HepG2 (cell line): ENCODE data around the gene HNF1B. TPM values are rescaled to one million over a fixed set of nuclear protein-coding genes. Genes with fewer than 3 reads are reported as not detected.

ENCODE experiments used
- ATRX ChIP-seq: sonication (generic); formaldehyde crosslinking; IDR thresholded peaks from 2 replicates; pipeline ENCODE4 v1.4.0; 2020; ENCODE audit warnings: missing genetic modification reagents, borderline replicate concordance
- EZH2 ChIP-seq: conservative IDR thresholded peaks from 2 replicates; pipeline ENCODE4 v1.6.1; 2012; ENCODE audit warnings: mild to moderate bottlenecking, low read depth, low read length, moderate library complexity
- FIP1L1 ChIP-seq: fragments of 200-400 bp; formaldehyde crosslinking; IDR thresholded peaks from 2 replicates; pipeline ENCODE4 v1.6.1; 2018; ENCODE audit warnings: low read depth, mild to moderate bottlenecking, low read length, moderate library complexity, borderline replicate concordance; ENCODE audit not compliant: insufficient read depth
- FOXJ3 ChIP-seq: sonication (generic); formaldehyde crosslinking; IDR thresholded peaks from 2 replicates; pipeline ENCODE4 v1.4.0; 2020; ENCODE audit warnings: missing genetic modification reagents, mild to moderate bottlenecking, borderline replicate concordance
- KAT7 ChIP-seq: IDR thresholded peaks from 2 replicates; pipeline ENCODE4 v1.6.1; 2018; ENCODE audit warnings: borderline replicate concordance, missing compliant biosample characterization
- KLF16 ChIP-seq, 2 experiments: sonication (generic) in 1 of 2; formaldehyde crosslinking in 1 of 2; IDR thresholded peaks; 2 replicates each; pipeline versions ENCODE4 v1.6.1 to v1.8.0; 2016 to 2023; ENCODE audit warnings: missing genetic modification reagents in 2 of 2, missing compliant biosample characterization in 1 of 2
- NONO ChIP-seq, 2 experiments: fragments of 450-650 bp in 1 of 2; sonication (generic) in 1 of 2; formaldehyde crosslinking in 1 of 2; IDR thresholded peaks in 1 of 2; conservative IDR thresholded peaks in 1 of 2; 2 replicates each; pipeline versions ENCODE4 v1.6.1 to v1.8.0; 2017 to 2022; ENCODE audit warnings: mild to moderate bottlenecking in 1 of 2, missing genetic modification reagents in 1 of 2, moderate library complexity in 1 of 2
- NR2F6 ChIP-seq, 2 experiments: IDR thresholded peaks; 2 replicates each; pipeline ENCODE4 v1.6.1; 2016; ENCODE audit warnings: antibody characterized with exemption in 1 of 2, mild to moderate bottlenecking in 1 of 2
- PRDM10 ChIP-seq: sonication (generic); formaldehyde crosslinking; IDR thresholded peaks from 2 replicates; pipeline ENCODE4 v1.4.0; 2020; ENCODE audit warnings: low read depth, missing genetic modification reagents
- RAD51 ChIP-seq: fragments of 450-650 bp; IDR thresholded peaks from 2 replicates; pipeline ENCODE4 v1.6.1; 2016; ENCODE audit warnings: borderline replicate concordance
- SIN3A ChIP-seq: IDR thresholded peaks from 2 replicates; pipeline ENCODE4 v1.6.1; 2011; ENCODE audit warnings: low read depth, mild to moderate bottlenecking, control low read depth, low read length, borderline replicate concordance
- SMYD3 ChIP-seq: sonication (generic); formaldehyde crosslinking; IDR thresholded peaks from 2 replicates; pipeline ENCODE4 v1.8.1; 2023; ENCODE audit warnings: mild to moderate bottlenecking, missing genetic modification reagents
- TBX2 ChIP-seq: sonication (generic); formaldehyde crosslinking; IDR thresholded peaks from 2 replicates; pipeline ENCODE4 v1.5.0; 2020; ENCODE audit warnings: missing genetic modification reagents, mild to moderate bottlenecking, borderline replicate concordance
- TCF7 ChIP-seq: sonication (generic); IDR thresholded peaks from 2 replicates; pipeline ENCODE4 v1.6.1; 2016; ENCODE audit warnings: antibody characterized with exemption, low read depth
- ZBTB26 ChIP-seq: IDR thresholded peaks from 2 replicates; pipeline ENCODE4 v1.6.1; 2016; ENCODE audit warnings: missing compliant biosample characterization, missing genetic modification reagents, borderline replicate concordance
- ZKSCAN8 ChIP-seq: IDR thresholded peaks from 2 replicates; pipeline ENCODE4 v1.6.1; 2016; ENCODE audit warnings: borderline replicate concordance, missing genetic modification reagents, missing compliant biosample characterization
- ZNF263 ChIP-seq: sonication (generic); formaldehyde crosslinking; IDR thresholded peaks from 2 replicates; pipeline ENCODE4 v1.4.0; 2020; ENCODE audit warnings: missing genetic modification reagents
- ZNF350 ChIP-seq: sonication (generic); formaldehyde crosslinking; IDR thresholded peaks from 2 replicates; pipeline ENCODE4 v1.4.0; 2020; ENCODE audit warnings: mild to moderate bottlenecking, low read depth, missing genetic modification reagents, borderline replicate concordance
- ZNF597 ChIP-seq: sonication (generic); formaldehyde crosslinking; IDR thresholded peaks from 2 replicates; pipeline ENCODE4 v1.5.0; 2020; ENCODE audit warnings: missing genetic modification reagents
- ZNF746 ChIP-seq: sonication (generic); formaldehyde crosslinking; IDR thresholded peaks from 2 replicates; pipeline ENCODE4 v1.8.0; 2022; ENCODE audit warnings: mild to moderate bottlenecking, missing genetic modification reagents
- polyA plus RNA-seq, 8 experiments: library from polyadenylated mRNA; depleted of rRNA in 3 of 8; stranded (reverse) in 7 of 8; unstranded in 1 of 8; fragments of >200 nt; fragmentation: Illumina TruSeq in 4 of 8; extraction: Trizol in 4 of 8; gene quantifications; 2 replicates each; pipeline versions ENCODE4 v1.2.1 to v1.2.3, GENCODE V29; 2011 to 2016; ENCODE audit warnings: low read depth in 4 of 8, missing spikeins in 1 of 8, mixed read lengths in 1 of 8; ENCODE audit not compliant: insufficient read depth in 1 of 8
- total RNA-seq, 5 experiments: library from RNA; depleted of rRNA; stranded (reverse); fragments of >200 nt; fragmentation: Illumina TruSeq; extraction: Trizol; gene quantifications; 2 replicates each; pipeline ENCODE4 v1.2.3, GENCODE V29; 2016; ENCODE audit warnings: low read depth in 1 of 5

The HNF1B gene
- total and polyA plus RNA-seq, 2 of the 13 experiments (the other 11 are each of a cell fraction or from before 2014, with no cell fraction given), result 1.9 to 5.3 TPM

GRCh38 chr17:37743612-37743874 lies 1.3 kb downstream of the HNF1B start (continued):
- TF ChIP-seq ZNF597 (CRISPR knock-in tag) (no peak), EZH2 (no peak), ZNF263 (CRISPR knock-in tag) (peak; percentile 42; the same call in 1 of the 2 replicates), ZNF350 (CRISPR knock-in tag) (peak; percentile 42; the same call in 1 of the 2 replicates), ZBTB26 (no peak), KAT7 (CRISPR knock-in tag) (no peak), KLF16 (CRISPR knock-in tag; IDR thresholded peaks at IDR 0.05) (0 out of 4 replicates have a peak, but pooled peaks of 1 of the 2 experiments have one; percentile 11), FIP1L1 (no peak), SMYD3 (CRISPR knock-in tag) (0 out of 2 replicates have a peak, but pooled peaks have one; percentile 63), ZKSCAN8 (CRISPR knock-in tag) (no peak), ZNF746 (peak; percentile 19; the same call in 1 of the 2 replicates), NONO (IDR thresholded peaks at IDR 0.05) (no peak), NONO (CRISPR knock-in tag; conservative IDR thresholded peaks at IDR 0.05) (no peak), ATRX (CRISPR knock-in tag) (no peak), RAD51 (no peak), TCF7 (no peak), SIN3A (peak; percentile 87), PRDM10 (CRISPR knock-in tag) (0 out of 2 replicates have a peak, but pooled peaks have one; percentile 73), NR2F6 (IDR thresholded peaks at IDR 0.05) (no peak), NR2F6 (CRISPR knock-in tag; IDR thresholded peaks at IDR 0.05) (0 out of 2 replicates have a peak, but pooled peaks have one; percentile 7), FOXJ3 (CRISPR knock-in tag) (no peak), TBX2 (CRISPR knock-in tag) (peak; percentile 35; the same call in 1 of the 2 replicates)
